Measurements from ENCODE around the gene USP44. TPM values are rescaled to one million over a fixed set of nuclear protein-coding genes. Genes with fewer than 3 reads are reported as not detected.

USP44 gene
- total RNA-seq, 1 experiment from 2014 or later, result not detected

GRCh38 chr12:95554532-95555071, 3.3 kb upstream of the USP44 start:
- Histone ChIP-seq H3K79me2 (ENCODE audit: low read length) (no peaks in the 10 kb centered on the region), H3K4me3 (ENCODE audit: low read length) (no peak overlapping the region), H3F3A (ENCODE audit: low read length, unreplicated experiment) (no peaks in the 10 kb centered on the region), H4K20me1 (ENCODE audit: low read length) (no peaks in the 10 kb centered on the region), H3K9ac (ENCODE audit: low read length) (no peak overlapping the region), H2AFZ (ENCODE audit: low read length) (no peak overlapping the region), H3K4me1 (ENCODE audit: insufficient read depth, low read length) (no peaks in the 10 kb centered on the region; the same call in 1 of the 2 replicates), H3K4me2 (ENCODE audit: low read length) (no peak overlapping the region), H3K9me3 (ENCODE audit: low read length) (no peaks in the 10 kb centered on the region), H3K27me3 (ENCODE audit: low read length) (no peaks in the 10 kb centered on the region), H3K36me3 (ENCODE audit: low read depth, low read length) (no peaks in the 10 kb centered on the region), H3K27ac (ENCODE audit: low read length) (no peak overlapping the region), H3K9me2 (replicated peaks; ENCODE audit: low read length) (no peaks in the 10 kb centered on the region)
- ATAC-seq (peak; percentile 14; the same call in 1 of the 2 replicates), DNase-seq (peak; percentile 12)
- POLR2A ChIA-PET (ENCODE audit: unreplicated experiment), result no interaction called here
- no TSS peak for BruUV-seq (replicated peaks)
- CTCF ChIA-PET, result no interaction called here
- intact Hi-C loops (cut with micrococcal nuclease), result no loop called here
- TF ChIP-seq, protein P1, sequence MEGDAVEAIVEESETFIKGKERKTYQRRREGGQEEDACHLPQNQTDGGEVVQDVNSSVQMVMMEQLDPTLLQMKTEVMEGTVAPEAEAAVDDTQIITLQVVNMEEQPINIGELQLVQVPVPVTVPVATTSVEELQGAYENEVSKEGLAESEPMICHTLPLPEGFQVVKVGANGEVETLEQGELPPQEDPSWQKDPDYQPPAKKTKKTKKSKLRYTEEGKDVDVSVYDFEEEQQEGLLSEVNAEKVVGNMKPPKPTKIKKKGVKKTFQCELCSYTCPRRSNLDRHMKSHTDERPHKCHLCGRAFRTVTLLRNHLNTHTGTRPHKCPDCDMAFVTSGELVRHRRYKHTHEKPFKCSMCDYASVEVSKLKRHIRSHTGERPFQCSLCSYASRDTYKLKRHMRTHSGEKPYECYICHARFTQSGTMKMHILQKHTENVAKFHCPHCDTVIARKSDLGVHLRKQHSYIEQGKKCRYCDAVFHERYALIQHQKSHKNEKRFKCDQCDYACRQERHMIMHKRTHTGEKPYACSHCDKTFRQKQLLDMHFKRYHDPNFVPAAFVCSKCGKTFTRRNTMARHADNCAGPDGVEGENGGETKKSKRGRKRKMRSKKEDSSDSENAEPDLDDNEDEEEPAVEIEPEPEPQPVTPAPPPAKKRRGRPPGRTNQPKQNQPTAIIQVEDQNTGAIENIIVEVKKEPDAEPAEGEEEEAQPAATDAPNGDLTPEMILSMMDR (conservative IDR thresholded peaks at IDR 0.05; ENCODE audit: low read depth, low read length), result no peak
- TF ChIP-seq EZH2phosphoT487 (IDR thresholded peaks at IDR 0.05; ENCODE audit: borderline replicate concordance, low read length) (no peak), EZH2 (IDR thresholded peaks at IDR 0.05; ENCODE audit: low read length, unreplicated experiment) (no peak)

DNA sequence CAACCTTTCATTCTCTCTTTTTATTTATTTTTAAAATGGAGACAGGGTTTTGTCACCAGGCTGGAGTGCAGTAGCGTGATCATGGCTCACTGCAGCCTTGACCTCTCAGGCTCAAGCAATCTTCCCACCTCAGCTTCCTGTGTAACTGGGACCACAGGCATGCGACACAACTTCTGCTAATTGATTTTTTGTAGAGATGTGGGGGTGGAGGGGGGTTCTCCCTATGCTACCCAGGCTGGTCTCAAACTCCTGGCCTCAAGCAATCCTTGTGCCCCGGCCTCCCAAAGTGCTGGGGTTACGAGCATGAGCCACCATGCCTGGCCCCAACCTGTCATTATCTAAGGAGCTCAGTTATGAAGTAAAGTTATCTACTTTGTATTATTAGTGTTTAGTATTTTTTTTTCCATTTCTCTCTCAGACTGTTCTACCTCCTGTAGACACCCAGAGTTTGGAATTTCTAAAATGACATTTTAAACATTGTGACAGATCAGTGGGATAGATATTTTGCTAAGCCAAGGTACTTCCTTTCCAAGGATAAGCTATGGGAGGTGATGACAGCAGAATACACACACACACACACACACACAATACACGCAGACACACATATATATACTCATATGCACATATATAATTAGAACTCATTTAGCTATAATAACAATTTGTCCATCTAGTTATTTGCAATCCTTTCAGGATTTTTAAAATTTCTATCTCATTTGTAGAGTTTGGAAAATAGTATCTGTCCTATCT, 2.1 kb upstream of the USP44 start:
- Histone ChIP-seq H3K4me2 (ENCODE audit: low read length) (no peak overlapping the region), H3K9ac (ENCODE audit: low read length) (no peak overlapping the region), H3K79me2 (ENCODE audit: low read length) (no peaks in the 10 kb centered on the region), H2AFZ (ENCODE audit: low read length) (no peak overlapping the region), H3K9me2 (replicated peaks; ENCODE audit: low read length) (no peaks in the 10 kb centered on the region), H4K20me1 (ENCODE audit: low read length) (no peaks in the 10 kb centered on the region), H3K27ac (ENCODE audit: low read length) (no peak overlapping the region), H3K4me3 (ENCODE audit: low read length) (no peak overlapping the region), H3F3A (ENCODE audit: low read length, unreplicated experiment) (no peaks in the 10 kb centered on the region), H3K27me3 (ENCODE audit: low read length) (no peaks in the 10 kb centered on the region), H3K4me1 (ENCODE audit: insufficient read depth, low read length) (no peaks in the 10 kb centered on the region; the same call in 1 of the 2 replicates), H3K9me3 (ENCODE audit: low read length) (0 out of 2 replicates have a peak, but pooled peaks cover 5% of the 10 kb centered on the region), H3K36me3 (ENCODE audit: low read depth, low read length) (no peaks in the 10 kb centered on the region)
- TF ChIP-seq, protein P1 (conservative IDR thresholded peaks at IDR 0.05; ENCODE audit: low read depth, low read length), result no peak
- no TSS peak for BruUV-seq (replicated peaks)
- no peak for DNase-seq
- CTCF ChIA-PET, result interaction anchor here (0.6 kb wide), 2 partner anchors 21 to 410 kb away, joined by 3 read pairs; no protein-coding TSS in a partner anchor
- intact Hi-C loops (cut with micrococcal nuclease), result no loop called here
- POLR2A ChIA-PET (ENCODE audit: unreplicated experiment), result no interaction called here
- ATAC-seq, result no peak

GRCh38 chr12:95551913-95552516, 739 bp upstream of the USP44 start:
- Histone ChIP-seq H2AFZ (ENCODE audit: low read length) (no peak overlapping the region), H3K4me1 (ENCODE audit: insufficient read depth, low read length) (no peaks in the 10 kb centered on the region; the same call in 1 of the 2 replicates), H3K79me2 (ENCODE audit: low read length) (no peaks in the 10 kb centered on the region), H3K27ac (ENCODE audit: low read length) (no peak overlapping the region), H3K27me3 (ENCODE audit: low read length) (no peaks in the 10 kb centered on the region), H4K20me1 (ENCODE audit: low read length) (no peaks in the 10 kb centered on the region), H3K9me3 (ENCODE audit: low read length) (0 out of 2 replicates have a peak, but pooled peaks cover 5% of the 10 kb centered on the region), H3K4me3 (ENCODE audit: low read length) (no peak overlapping the region), H3K4me2 (ENCODE audit: low read length) (no peak overlapping the region), H3K36me3 (ENCODE audit: low read depth, low read length) (no peaks in the 10 kb centered on the region), H3K9me2 (replicated peaks; ENCODE audit: low read length) (no peaks in the 10 kb centered on the region), H3K9ac (ENCODE audit: low read length) (no peak overlapping the region), H3F3A (ENCODE audit: low read length, unreplicated experiment) (no peaks in the 10 kb centered on the region)
- ATAC-seq (no peak), DNase-seq (no peak)
- no TSS peak for BruUV-seq (replicated peaks)
- TF ChIP-seq EZH2phosphoT487 (IDR thresholded peaks at IDR 0.05; ENCODE audit: borderline replicate concordance, low read length) (no peak), EZH2 (IDR thresholded peaks at IDR 0.05; ENCODE audit: low read length, unreplicated experiment) (no peak)
- TF ChIP-seq, protein P1 (conservative IDR thresholded peaks at IDR 0.05; ENCODE audit: low read depth, low read length), result no peak
- intact Hi-C loops (cut with micrococcal nuclease), result no loop called here
- ChIA-PET POLR2A (ENCODE audit: unreplicated experiment) (no interaction called here), CTCF (no interaction called here)

All from PC-3 (cell line).